SK-N-SH treated with all-trans-retinoic acid at 6 μM for 48 hours (cell line): ENCODE results near the gene RERE.

Source experiments
- ATAC-seq: fragments of 200-7000 bp; cut with Tn5 transposase; 3 replicates; pipeline ENCODE4 v1.9.1; 2020; ENCODE audit warnings: mild to moderate bottlenecking, moderate library complexity
- ARNTL ChIP-seq: fragments of 450-650 bp; formaldehyde crosslinking; IDR thresholded peaks from 2 replicates; pipeline ENCODE4 v1.5.0; 2020; ENCODE audit warnings: low read depth, mild to moderate bottlenecking, moderate library complexity, borderline replicate concordance
- CREB5 ChIP-seq: fragments of 250-450 bp; sonication (Bioruptor Pico); IDR thresholded peaks from 2 replicates; pipeline ENCODE4 v1.5.1; 2020; ENCODE audit warnings: low read depth, mild to moderate bottlenecking, moderate library complexity
- CSDC2 ChIP-seq: fragments of 250-450 bp; sonication (Bioruptor Pico); IDR thresholded peaks from 2 replicates; pipeline ENCODE4 v1.5.0; 2020; ENCODE audit warnings: mild to moderate bottlenecking, moderate library complexity
- ESRRG ChIP-seq: fragments of 250-450 bp; sonication (Bioruptor Pico); IDR thresholded peaks from 2 replicates; pipeline ENCODE4 v1.6.1; 2021; ENCODE audit warnings: mild to moderate bottlenecking
- GLIS3 ChIP-seq: fragments of 250-450 bp; sonication (Bioruptor Pico); IDR thresholded peaks from 2 replicates; pipeline ENCODE4 v1.5.0; 2020; ENCODE audit warnings: mild to moderate bottlenecking, moderate library complexity
- ISL1 ChIP-seq: fragments of 250-450 bp; sonication (Bioruptor Pico); IDR thresholded peaks from 2 replicates; pipeline ENCODE4 v2.1.2; 2022; ENCODE audit warnings: mild to moderate bottlenecking, moderate library complexity
- OSR1 ChIP-seq: fragments of 250-450 bp; sonication (Bioruptor Pico); IDR thresholded peaks from 2 replicates; pipeline ENCODE4 v1.8.0; 2022; ENCODE audit warnings: moderate library complexity, mild to moderate bottlenecking, inconsistent platforms
- PATZ1 ChIP-seq: fragments of 250-450 bp; sonication (Bioruptor Pico); IDR thresholded peaks from 2 replicates; pipeline ENCODE4 v1.8.0; 2020; ENCODE audit warnings: mild to moderate bottlenecking, moderate library complexity, borderline replicate concordance
- POU6F1 ChIP-seq: fragments of 250-450 bp; sonication (Bioruptor Pico); IDR thresholded peaks from 2 replicates; pipeline ENCODE4 v1.8.0; 2021; ENCODE audit warnings: low read depth, mild to moderate bottlenecking, moderate library complexity, borderline replicate concordance
- PPARA ChIP-seq: fragments of 250-450 bp; sonication (Bioruptor Pico); IDR thresholded peaks from 2 replicates; pipeline ENCODE4 v1.5.0; 2020; ENCODE audit warnings: mild to moderate bottlenecking, borderline replicate concordance
- SNAI2 ChIP-seq: fragments of 250-450 bp; sonication (Bioruptor Pico); IDR thresholded peaks from 2 replicates; pipeline ENCODE4 v1.5.0; 2020; ENCODE audit warnings: mild to moderate bottlenecking, moderate library complexity
- TOX ChIP-seq: fragments of 250-450 bp; sonication (Bioruptor Pico); IDR thresholded peaks from 2 replicates; pipeline ENCODE4 v1.8.0; 2021; ENCODE audit warnings: mild to moderate bottlenecking, moderate library complexity, borderline replicate concordance
- TSHZ2 ChIP-seq: fragments of 250-450 bp; sonication (Bioruptor Pico); IDR thresholded peaks from 2 replicates; pipeline ENCODE4 v1.5.0; 2020; ENCODE audit warnings: mild to moderate bottlenecking, moderate library complexity
- ZC3H10 ChIP-seq: fragments of 250-450 bp; sonication (Bioruptor Pico); IDR thresholded peaks from 2 replicates; pipeline ENCODE4 v1.5.1; 2021; ENCODE audit warnings: mild to moderate bottlenecking, moderate library complexity
- ZFP3 ChIP-seq: fragments of 250-450 bp; sonication (Bioruptor Pico); IDR thresholded peaks from 2 replicates; pipeline ENCODE4 v1.5.0; 2020; ENCODE audit warnings: mild to moderate bottlenecking, moderate library complexity
- ZFP30 ChIP-seq: fragments of 450-650 bp; formaldehyde crosslinking; IDR thresholded peaks from 2 replicates; pipeline ENCODE4 v1.5.0; 2022; ENCODE audit warnings: mild to moderate bottlenecking, moderate library complexity
- ZNF8 ChIP-seq: fragments of 450-650 bp; formaldehyde crosslinking; IDR thresholded peaks from 2 replicates; pipeline ENCODE4 v1.5.0; 2020; ENCODE audit warnings: mild to moderate bottlenecking, moderate library complexity

Gene RERE

GRCh38 chr1:8670371-8670818, 147.0 kb downstream of the RERE start:
- no peak for TF ChIP-seq ZFP30 (CRISPR knock-in tag)
- TF ChIP-seq GLIS3 (CRISPR knock-in tag): no peak
- no peak for TF ChIP-seq PPARA (CRISPR knock-in tag)
- TF ChIP-seq TOX (CRISPR knock-in tag): no peak
- TF ChIP-seq ZC3H10: no peak
- TF ChIP-seq CSDC2 (CRISPR knock-in tag): no peak; the same call in 1 of the 2 replicates
- TF ChIP-seq TSHZ2 (CRISPR knock-in tag): no peak
- TF ChIP-seq ZNF8: no peak
- TF ChIP-seq PATZ1: no peak
- TF ChIP-seq SNAI2 (CRISPR knock-in tag): no peak
- TF ChIP-seq ARNTL (CRISPR knock-in tag): no peak
- TF ChIP-seq ISL1 (CRISPR knock-in tag): no peak
- peak; percentile 44 for ATAC-seq

- TF ChIP-seq OSR1 (CRISPR knock-in tag) (no peak), ESRRG (CRISPR knock-in tag) (no peak), TSHZ2 (CRISPR knock-in tag) (no peak), CSDC2 (CRISPR knock-in tag) (no peak), ZFP30 (CRISPR knock-in tag) (no peak), ARNTL (CRISPR knock-in tag) (no peak), GLIS3 (CRISPR knock-in tag) (no peak), CREB5 (CRISPR knock-in tag) (no peak), POU6F1 (no peak)
- no peak for ATAC-seq
Observed at GRCh38 chr1:8669606-8670335, 147.7 kb downstream of the RERE start.

GRCh38 chr1:8667869-8668594, 149.4 kb downstream of the RERE start:
- TF ChIP-seq GLIS3 (CRISPR knock-in tag): no peak
- peak; percentile 67; the same call in 1 of the 2 replicates for TF ChIP-seq CSDC2 (CRISPR knock-in tag)
- TF ChIP-seq ZFP3: 0 out of 2 replicates have a peak, but pooled peaks have one; percentile 36
- no peak for ATAC-seq
